Gastrocnemius medialis (tissue), 4 donors: ENCODE measurements around the gene KASH5. TPM values are rescaled to one million over a fixed set of nuclear protein-coding genes. Genes with fewer than 3 reads are reported as not detected.
"Not testable (repeated sequence)": the region's sequence is repeated elsewhere in the genome, so short reads cannot be mapped to it uniquely, and the experiment has no call there.

Experiments
- ATAC-seq, 2 donors: fragments of 150-250 bp; one replicate each; pipeline ENCODE4 v1.9.1; 2016
- DNase-seq, 2 donors: peaks; one replicate each; pipeline ENCODE4 v3.0.0-alpha.2; 2019
- H3K27ac ChIP-seq, 4 donors: fragments of 200-600 bp; sonication (generic); 1 replicate in 1 of 4; 2 replicates in 3 of 4; pipeline ENCODE4 v1.5.1; 2016 to 2018; ENCODE audit warnings: mild to moderate bottlenecking in 2 of 4, moderate library complexity in 1 of 4
- H3K27me3 ChIP-seq, 3 donors: fragments of 200-600 bp; sonication (generic) in 2 of 3; 1 replicate in 1 of 3; 2 replicates in 2 of 3; pipeline versions ENCODE4 v1.5.1 to v1.6.0; 2016 to 2019; ENCODE audit warnings: mild to moderate bottlenecking in 1 of 3, moderate library complexity in 1 of 3
- H3K36me3 ChIP-seq, 2 donors: fragments of 200-600 bp; sonication (generic) in 1 of 2; one replicate each; pipeline ENCODE4 v1.5.1; 2017 to 2018
- H3K4me1 ChIP-seq, 2 donors: fragments of 200-600 bp; sonication (generic) in 1 of 2; one replicate each; pipeline ENCODE4 v1.5.1; 2016 to 2017; ENCODE audit warnings: mild to moderate bottlenecking in 2 of 2
- H3K4me3 ChIP-seq, 4 donors: fragments of 200-600 bp; sonication (generic) in 3 of 4; 1 replicate in 1 of 4; 2 replicates in 3 of 4; pipeline ENCODE4 v1.5.1; 2016 to 2019; ENCODE audit warnings: mild to moderate bottlenecking in 2 of 4
- H3K9me3 ChIP-seq, 3 donors: fragments of 200-600 bp; sonication (generic) in 2 of 3; 1 replicate in 1 of 3; 2 replicates in 2 of 3; pipeline ENCODE4 v1.5.1; 2016 to 2019
- POLR2A ChIP-seq, 2 donors: fragments of 450-650 bp; IDR thresholded peaks; one replicate each; pipeline ENCODE4 v1.6.1; 2017; ENCODE audit warnings: antibody characterized with exemption in 2 of 2, mild to moderate bottlenecking in 2 of 2, moderate library complexity in 2 of 2
- in situ Hi-C, 4 donors: fragments of 200-750 bp; cut with MboI; loops; one replicate each; pipeline versions ENCODE4 v1.15.0 to v1.8.0; 2017; ENCODE audit warnings: low sequenced_read_pairs in 4 of 4
- intact Hi-C: fragments of 100-400 bp; cut with DNase I; formaldehyde crosslinking; loops from one replicate; pipeline ENCODE4 v1.15.1; 2023; ENCODE audit warnings: low total_unique reads
- total RNA-seq, 4 donors: library from RNA; depleted of rRNA; stranded (reverse); fragments of >200 nt; gene quantifications; one replicate each; pipeline versions ENCODE4 v1.1.0 to v1.2.3, GENCODE V29; 2016
- TF ChIP-seq, protein P1 (sequence below), 5 experiments: fragments of 450-650 bp in 3 of 5; fragments of 200-600 bp in 2 of 5; sonication (generic) in 2 of 5; IDR thresholded peaks in 4 of 5; conservative IDR thresholded peaks in 1 of 5; 1 replicate in 4 of 5; 2 replicates in 1 of 5; pipeline ENCODE4 v1.5.1; 2016 to 2019; ENCODE audit warnings: antibody characterized with exemption in 5 of 5, mild to moderate bottlenecking in 3 of 5, moderate library complexity in 3 of 5

The KASH5 gene
- total RNA-seq, 4 donors from 2014 or later: not detected

DNA sequence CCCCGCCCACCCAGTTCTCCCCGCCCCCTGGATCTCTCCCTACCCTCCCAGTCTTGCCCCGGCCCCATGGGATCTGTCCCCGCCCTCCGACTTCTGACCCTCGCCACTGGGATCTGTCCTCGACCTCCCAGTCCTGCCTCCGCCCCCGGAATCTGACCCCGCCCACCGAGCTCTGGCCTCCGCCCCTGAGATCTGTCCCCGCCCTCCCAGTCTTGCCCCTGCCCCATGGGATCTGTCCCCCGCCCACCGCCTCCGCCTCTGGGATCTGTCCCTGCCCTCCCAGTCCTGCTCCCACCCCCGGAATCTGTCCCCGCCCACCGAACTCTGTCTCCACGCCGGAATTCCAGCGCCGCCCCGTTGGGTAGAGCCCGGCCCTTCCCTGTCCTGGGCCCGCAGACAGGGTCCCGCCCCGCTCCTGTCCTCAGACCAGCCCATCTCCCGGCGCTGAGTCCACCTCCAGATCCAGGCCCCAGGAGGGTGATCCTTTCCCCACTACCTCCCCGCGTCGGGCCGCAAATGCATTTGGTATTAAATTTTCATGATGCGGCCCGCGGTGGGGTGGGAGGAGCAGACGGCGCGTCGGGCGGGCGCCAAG is 54.8 kb downstream of the KASH5 start:
- H3K9me3 ChIP-seq: no peaks in the 10 kb centered on the region
- TF ChIP-seq POLR2A (IDR thresholded peaks at IDR 0.05): no peak
- TF ChIP-seq, protein P1, sequence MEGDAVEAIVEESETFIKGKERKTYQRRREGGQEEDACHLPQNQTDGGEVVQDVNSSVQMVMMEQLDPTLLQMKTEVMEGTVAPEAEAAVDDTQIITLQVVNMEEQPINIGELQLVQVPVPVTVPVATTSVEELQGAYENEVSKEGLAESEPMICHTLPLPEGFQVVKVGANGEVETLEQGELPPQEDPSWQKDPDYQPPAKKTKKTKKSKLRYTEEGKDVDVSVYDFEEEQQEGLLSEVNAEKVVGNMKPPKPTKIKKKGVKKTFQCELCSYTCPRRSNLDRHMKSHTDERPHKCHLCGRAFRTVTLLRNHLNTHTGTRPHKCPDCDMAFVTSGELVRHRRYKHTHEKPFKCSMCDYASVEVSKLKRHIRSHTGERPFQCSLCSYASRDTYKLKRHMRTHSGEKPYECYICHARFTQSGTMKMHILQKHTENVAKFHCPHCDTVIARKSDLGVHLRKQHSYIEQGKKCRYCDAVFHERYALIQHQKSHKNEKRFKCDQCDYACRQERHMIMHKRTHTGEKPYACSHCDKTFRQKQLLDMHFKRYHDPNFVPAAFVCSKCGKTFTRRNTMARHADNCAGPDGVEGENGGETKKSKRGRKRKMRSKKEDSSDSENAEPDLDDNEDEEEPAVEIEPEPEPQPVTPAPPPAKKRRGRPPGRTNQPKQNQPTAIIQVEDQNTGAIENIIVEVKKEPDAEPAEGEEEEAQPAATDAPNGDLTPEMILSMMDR (IDR thresholded peaks at IDR 0.05 in 4 of 5, conservative IDR thresholded peaks at IDR 0.05 in 1 of 5): no peak
- H3K4me3 ChIP-seq: peak overlapping the region; percentile 61 to 99 (median 80)
- DNase-seq (peak; percentile 88 to 89), ATAC-seq (peak; percentile 45 to 49)
- peak overlapping the region; percentile 73 to 85 (median 82) for H3K27ac ChIP-seq
- intact Hi-C loops (loop anchor here (1.0 to 2.0 kb wide), 5 partner anchors 21 to 217 kb away; partner anchors contain the start of genes DKKL1 and TEAD2), in situ Hi-C loops (loop anchor here (5.0 to 10.0 kb wide), 4 partner anchors 48 to 218 kb away; partner anchors contain the start of gene KASH5 (in 1 of the 4))
- H3K4me1 ChIP-seq: no peaks in the 10 kb centered on the region
- H3K27me3 ChIP-seq: peaks cover 34 to 44% (median 43%) of the 10 kb centered on the region in 3 donors
- H3K36me3 ChIP-seq: peaks cover 0 to 6% of the 10 kb centered on the region in 2 donors

DNA sequence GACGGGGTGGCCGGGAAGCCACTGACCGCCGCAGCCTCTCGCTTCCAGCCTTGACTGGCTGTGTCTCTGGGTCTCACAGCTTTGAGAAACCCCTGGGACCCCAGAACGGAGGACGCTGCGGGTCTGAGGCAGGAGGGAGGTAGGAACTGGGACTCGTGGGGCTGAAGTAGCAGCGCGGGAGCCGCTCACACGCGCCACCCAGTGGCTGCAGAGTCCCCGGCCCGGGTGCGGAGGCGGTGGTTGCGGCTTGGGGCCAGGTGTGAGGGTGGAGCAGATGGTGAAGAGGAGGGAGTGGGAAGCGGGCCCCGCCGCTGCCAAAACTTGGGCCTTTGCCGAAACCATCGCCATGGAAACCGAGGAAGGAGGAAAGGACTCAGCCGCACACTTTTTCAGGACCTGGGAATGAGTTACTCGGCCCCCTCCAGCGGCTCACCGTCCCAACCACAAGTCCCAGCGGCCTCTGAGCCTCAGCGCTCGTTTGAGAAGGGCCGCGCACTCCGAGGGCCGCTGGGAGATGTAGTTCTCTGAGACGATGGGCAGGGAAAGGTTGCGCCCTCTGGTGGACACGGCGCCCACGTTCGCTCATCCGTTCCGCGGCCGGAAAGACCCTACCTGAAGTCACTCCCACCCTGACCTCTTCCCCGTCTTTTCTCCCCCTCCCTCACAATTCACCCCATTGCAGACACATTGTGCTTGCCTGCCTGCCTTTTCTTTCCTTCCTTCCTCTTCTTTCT is 55.5 kb downstream of the KASH5 start:
- no peak for TF ChIP-seq POLR2A (IDR thresholded peaks at IDR 0.05)
- TF ChIP-seq, protein P1 (IDR thresholded peaks at IDR 0.05 in 4 of 5, conservative IDR thresholded peaks at IDR 0.05 in 1 of 5): peak; percentile 78 to 92 (median 89)
- Histone ChIP-seq H3K36me3 (peaks cover 0 to 6% of the 10 kb centered on the region in 2 donors), H3K4me1 (no peaks in the 10 kb centered on the region), H3K4me3 (peak overlapping the region; percentile 61 to 99 (median 80)), H3K27ac (peak overlapping the region; percentile 73 to 85 (median 82)), H3K27me3 (peaks cover 34 to 44% (median 37%) of the 10 kb centered on the region in 3 donors), H3K9me3 (no peaks in the 10 kb centered on the region)
- intact Hi-C loops (loop anchor here (1.0 to 2.0 kb wide), 5 partner anchors 21 to 217 kb away; partner anchors contain the start of genes DKKL1 and TEAD2), in situ Hi-C loops (loop anchor here (5.0 to 10.0 kb wide), 4 partner anchors 49 to 219 kb away; partner anchors contain the start of gene KASH5 (in 1 of the 4))
- ATAC-seq: peak; percentile 90 to 91
- peak; percentile 90 to 93 for DNase-seq

DNA sequence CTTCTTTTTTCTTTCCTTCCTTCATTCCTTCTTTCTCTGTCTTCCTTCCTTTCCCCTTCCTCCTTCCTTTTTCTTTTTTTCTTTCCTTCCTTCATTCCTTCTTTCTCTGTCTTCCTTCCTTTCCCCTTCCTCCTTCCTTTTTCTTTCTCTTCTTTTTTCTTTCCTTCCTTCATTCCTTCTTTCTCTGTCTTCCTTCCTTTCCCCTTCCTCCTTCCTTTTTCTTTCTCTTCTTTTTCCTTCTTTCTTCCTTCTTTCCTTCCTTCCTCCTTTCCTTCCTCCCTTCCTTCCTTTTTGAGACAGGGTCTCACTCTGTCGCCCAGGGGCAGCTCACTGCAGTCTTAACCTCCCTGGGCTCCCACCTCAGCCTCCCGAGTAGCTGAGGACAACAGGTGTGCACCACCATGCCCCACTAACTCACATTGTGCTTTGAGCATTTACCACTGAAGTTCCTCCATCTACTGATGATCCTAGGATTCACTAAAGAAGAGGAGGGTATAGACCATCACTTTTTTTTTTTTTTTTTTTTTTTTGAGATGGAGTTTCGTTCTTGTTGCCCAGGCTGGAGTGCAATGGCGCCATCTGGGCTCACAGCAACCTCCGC is 56.2 kb downstream of the KASH5 start:
- H3K4me1 ChIP-seq: not testable (repeated sequence)
- in situ Hi-C loops: loop anchor here (5.0 to 10.0 kb wide), 4 partner anchors 49 to 219 kb away; partner anchors contain the start of gene KASH5 (in 1 of the 4)

DNA sequence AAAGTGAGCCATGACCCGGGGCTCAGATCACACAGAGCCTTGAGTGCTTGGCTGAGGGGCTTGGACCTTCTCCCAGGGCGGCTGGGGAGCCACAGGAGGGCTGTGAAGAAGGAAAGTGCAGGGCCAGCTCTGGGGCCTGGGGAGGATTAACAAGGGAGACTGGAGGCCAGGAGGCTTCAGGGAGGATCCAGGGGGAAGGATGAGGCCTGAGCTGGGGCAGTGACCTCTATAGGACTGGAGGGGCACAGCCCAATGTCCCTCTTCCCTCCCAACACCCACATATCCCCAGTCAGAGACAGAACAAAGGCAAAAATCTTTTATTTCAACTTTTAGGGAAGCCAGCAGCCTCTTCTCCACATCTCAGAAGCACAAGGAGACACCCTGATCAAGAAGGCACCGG is 57.9 kb downstream of the KASH5 start:
- Histone ChIP-seq H3K36me3 (peaks cover 0 to 6% of the 10 kb centered on the region in 2 donors), H3K9me3 (no peaks in the 10 kb centered on the region), H3K4me3 (no peak overlapping the region), H3K27ac (no peak overlapping the region), H3K27me3 (peaks cover 11 to 20% (median 13%) of the 10 kb centered on the region in 3 donors), H3K4me1 (peaks cover 4 to 12% of the 10 kb centered on the region in 2 donors)
- no peak for TF ChIP-seq POLR2A (IDR thresholded peaks at IDR 0.05)
- TF ChIP-seq, protein P1 (IDR thresholded peaks at IDR 0.05 in 4 of 5, conservative IDR thresholded peaks at IDR 0.05 in 1 of 5): no peak
- no peak for DNase-seq
- no peak for ATAC-seq
- intact Hi-C loops (no loop called here), in situ Hi-C loops (loop anchor here in 3 of 4 donors (5.0 to 10.0 kb wide), 4 partner anchors 51 to 221 kb away; partner anchors contain the start of gene KASH5 (in 1 of the 3))

More for the DNA sequence above, 56.2 kb downstream of the KASH5 start:
- H3K9me3 ChIP-seq, DNase-seq, intact Hi-C loops, H3K36me3 ChIP-seq, ATAC-seq: not testable (repeated sequence)
- peak overlapping the region in 3 of 4 donors; percentile 73 to 85 (median 85) for H3K27ac ChIP-seq
- H3K4me3 ChIP-seq: peak overlapping the region in 1 of 4 donors; percentile 82
- H3K27me3 ChIP-seq: peaks cover 29 to 38% (median 31%) of the 10 kb centered on the region in 3 donors
